ENCODE measurements around the gene LIPA.
"Not testable (repeated sequence)": the region's sequence is repeated elsewhere in the genome, so short reads cannot be mapped to it uniquely, and the experiment has no call there.

The LIPA gene

DNA sequence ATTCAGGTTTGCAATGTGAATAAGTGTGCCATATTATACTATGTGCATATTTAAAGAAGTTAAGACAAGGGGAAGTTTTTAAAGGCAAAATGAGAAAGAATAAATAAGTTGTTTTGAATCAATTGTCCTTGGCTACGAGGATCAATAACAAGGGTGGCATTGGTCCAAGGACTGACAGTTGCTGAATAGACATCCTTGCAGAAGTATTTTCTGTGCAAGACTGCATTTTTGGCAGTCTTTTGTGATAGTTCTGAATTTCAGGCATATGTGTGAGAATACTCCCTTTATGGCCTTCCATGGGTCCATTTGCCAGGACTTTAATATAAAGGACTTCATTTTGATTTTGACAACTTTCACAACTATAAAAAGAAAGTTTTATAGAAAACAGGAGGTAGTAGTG lies 5.4 kb upstream of the LIPA start:
- Histone ChIP-seq H3K4me1 (ENCODE audit: insufficient read depth, low read length, poor library complexity, severe bottlenecking) (peaks cover 4% of the 10 kb centered on the region), H2AFZ (ENCODE audit: low read length) (no peak overlapping the region), H3K4me3 (ENCODE audit: low read length, poor library complexity, severe bottlenecking) (no peak overlapping the region), H4K20me1 (ENCODE audit: insufficient read depth, low read length, poor library complexity, severe bottlenecking) (no peaks in the 10 kb centered on the region), H3K9me3 (ENCODE audit: insufficient read depth, low read depth, low read length) (no peaks in the 10 kb centered on the region; the same call in 1 of the 2 replicates), H3K9ac (ENCODE audit: low read depth, low read length, poor library complexity, severe bottlenecking) (no peak overlapping the region), H3K36me3 (ENCODE audit: insufficient read depth, low read length) (no peaks in the 10 kb centered on the region), H3K27me3 (ENCODE audit: insufficient read depth, low read length, poor library complexity, severe bottlenecking) (no peaks in the 10 kb centered on the region), H3K79me2 (ENCODE audit: insufficient read depth, low read length) (no peaks in the 10 kb centered on the region), H3K4me2 (ENCODE audit: low read depth, low read length, poor library complexity, severe bottlenecking) (no peak overlapping the region), H3K9me2 (replicated peaks; ENCODE audit: low read depth, low read length) (no peaks in the 10 kb centered on the region), H3F3A (ENCODE audit: low read depth) (no peaks in the 10 kb centered on the region)
- no peak for TF ChIP-seq EZH2phosphoT487 (IDR thresholded peaks at IDR 0.05; ENCODE audit: borderline replicate concordance)
- TF ChIP-seq, protein P1, sequence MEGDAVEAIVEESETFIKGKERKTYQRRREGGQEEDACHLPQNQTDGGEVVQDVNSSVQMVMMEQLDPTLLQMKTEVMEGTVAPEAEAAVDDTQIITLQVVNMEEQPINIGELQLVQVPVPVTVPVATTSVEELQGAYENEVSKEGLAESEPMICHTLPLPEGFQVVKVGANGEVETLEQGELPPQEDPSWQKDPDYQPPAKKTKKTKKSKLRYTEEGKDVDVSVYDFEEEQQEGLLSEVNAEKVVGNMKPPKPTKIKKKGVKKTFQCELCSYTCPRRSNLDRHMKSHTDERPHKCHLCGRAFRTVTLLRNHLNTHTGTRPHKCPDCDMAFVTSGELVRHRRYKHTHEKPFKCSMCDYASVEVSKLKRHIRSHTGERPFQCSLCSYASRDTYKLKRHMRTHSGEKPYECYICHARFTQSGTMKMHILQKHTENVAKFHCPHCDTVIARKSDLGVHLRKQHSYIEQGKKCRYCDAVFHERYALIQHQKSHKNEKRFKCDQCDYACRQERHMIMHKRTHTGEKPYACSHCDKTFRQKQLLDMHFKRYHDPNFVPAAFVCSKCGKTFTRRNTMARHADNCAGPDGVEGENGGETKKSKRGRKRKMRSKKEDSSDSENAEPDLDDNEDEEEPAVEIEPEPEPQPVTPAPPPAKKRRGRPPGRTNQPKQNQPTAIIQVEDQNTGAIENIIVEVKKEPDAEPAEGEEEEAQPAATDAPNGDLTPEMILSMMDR (conservative IDR thresholded peaks at IDR 0.05; ENCODE audit: low read length) = no peak

DNA sequence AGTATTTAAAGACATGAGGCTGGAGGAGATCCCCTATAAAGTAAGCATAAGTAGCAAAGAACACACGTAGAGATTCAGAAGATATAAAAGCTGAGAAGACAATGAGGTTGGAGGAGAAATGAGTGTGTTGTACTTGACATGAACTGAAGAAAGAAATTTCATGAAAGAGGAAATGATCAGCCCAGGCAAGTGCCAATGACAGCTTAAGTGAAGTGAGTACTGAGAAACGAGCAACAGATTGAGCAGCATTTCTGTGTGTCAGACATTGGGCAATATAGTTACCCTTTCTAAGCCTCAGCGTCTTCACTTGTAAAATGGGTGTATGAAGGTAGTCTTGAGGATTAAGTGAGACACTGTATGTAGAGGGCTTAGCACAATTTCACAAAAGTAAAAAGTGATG lies 4.8 kb upstream of the LIPA start:
- Histone ChIP-seq H3K4me3 (ENCODE audit: low read length, poor library complexity, severe bottlenecking) (no peak overlapping the region), H4K20me1 (ENCODE audit: insufficient read depth, low read length, poor library complexity, severe bottlenecking) (no peaks in the 10 kb centered on the region), H3K4me2 (ENCODE audit: low read depth, low read length, poor library complexity, severe bottlenecking) (no peak overlapping the region), H3K9me2 (replicated peaks; ENCODE audit: low read depth, low read length) (no peaks in the 10 kb centered on the region), H3K27me3 (ENCODE audit: insufficient read depth, low read length, poor library complexity, severe bottlenecking) (no peaks in the 10 kb centered on the region), H3K9ac (ENCODE audit: low read depth, low read length, poor library complexity, severe bottlenecking) (no peak overlapping the region), H3K79me2 (ENCODE audit: insufficient read depth, low read length) (0 out of 2 replicates have a peak, but pooled peaks cover under 1% of the 10 kb centered on the region), H3K36me3 (ENCODE audit: insufficient read depth, low read length) (no peaks in the 10 kb centered on the region), H3K9me3 (ENCODE audit: insufficient read depth, low read depth, low read length) (no peaks in the 10 kb centered on the region; the same call in 1 of the 2 replicates), H2AFZ (ENCODE audit: low read length) (no peak overlapping the region), H3F3A (ENCODE audit: low read depth) (no peaks in the 10 kb centered on the region), H3K4me1 (ENCODE audit: insufficient read depth, low read length, poor library complexity, severe bottlenecking) (peaks cover 5% of the 10 kb centered on the region)
- TF ChIP-seq EZH2phosphoT487 (IDR thresholded peaks at IDR 0.05; ENCODE audit: borderline replicate concordance) = no peak
- TF ChIP-seq, protein P1 (conservative IDR thresholded peaks at IDR 0.05; ENCODE audit: low read length) = no peak

DNA sequence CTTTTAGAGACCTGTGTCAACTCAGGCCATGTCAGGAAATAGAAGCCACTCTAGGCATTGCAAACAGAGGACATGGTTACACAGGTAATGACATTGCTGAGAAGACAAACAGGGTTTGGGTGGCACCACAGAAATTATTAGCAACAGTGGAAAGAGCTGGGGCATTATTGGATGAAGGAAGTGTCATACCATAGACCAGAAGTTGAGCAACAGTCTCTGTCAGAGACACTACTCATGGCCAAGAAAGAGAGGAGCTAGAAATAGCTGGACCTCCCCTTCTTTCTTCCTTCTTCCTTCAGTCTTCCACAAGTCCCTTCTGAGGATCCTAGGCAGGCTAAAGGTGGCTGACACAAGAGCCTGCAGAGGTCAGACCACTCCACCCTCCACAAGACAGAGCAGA lies 4.2 kb upstream of the LIPA start:
- Histone ChIP-seq H2AFZ (ENCODE audit: low read length) (no peak overlapping the region), H3K9me2 (replicated peaks; ENCODE audit: low read depth, low read length) (no peaks in the 10 kb centered on the region), H3K4me1 (ENCODE audit: insufficient read depth, low read length, poor library complexity, severe bottlenecking) (peaks cover 10% of the 10 kb centered on the region), H3K9me3 (ENCODE audit: insufficient read depth, low read depth, low read length) (no peaks in the 10 kb centered on the region; the same call in 1 of the 2 replicates), H3K4me2 (ENCODE audit: low read depth, low read length, poor library complexity, severe bottlenecking) (no peak overlapping the region), H3K4me3 (ENCODE audit: low read length, poor library complexity, severe bottlenecking) (no peak overlapping the region), H3K9ac (ENCODE audit: low read depth, low read length, poor library complexity, severe bottlenecking) (no peak overlapping the region), H3K36me3 (ENCODE audit: insufficient read depth, low read length) (no peaks in the 10 kb centered on the region), H3K27me3 (ENCODE audit: insufficient read depth, low read length, poor library complexity, severe bottlenecking) (no peaks in the 10 kb centered on the region), H3F3A (ENCODE audit: low read depth) (no peaks in the 10 kb centered on the region), H4K20me1 (ENCODE audit: insufficient read depth, low read length, poor library complexity, severe bottlenecking) (no peaks in the 10 kb centered on the region), H3K79me2 (ENCODE audit: insufficient read depth, low read length) (peaks cover 6% of the 10 kb centered on the region; the same call in 1 of the 2 replicates)
- TF ChIP-seq, protein P1 (conservative IDR thresholded peaks at IDR 0.05; ENCODE audit: low read length) = no peak
- TF ChIP-seq EZH2phosphoT487 (IDR thresholded peaks at IDR 0.05; ENCODE audit: borderline replicate concordance) = no peak

DNA sequence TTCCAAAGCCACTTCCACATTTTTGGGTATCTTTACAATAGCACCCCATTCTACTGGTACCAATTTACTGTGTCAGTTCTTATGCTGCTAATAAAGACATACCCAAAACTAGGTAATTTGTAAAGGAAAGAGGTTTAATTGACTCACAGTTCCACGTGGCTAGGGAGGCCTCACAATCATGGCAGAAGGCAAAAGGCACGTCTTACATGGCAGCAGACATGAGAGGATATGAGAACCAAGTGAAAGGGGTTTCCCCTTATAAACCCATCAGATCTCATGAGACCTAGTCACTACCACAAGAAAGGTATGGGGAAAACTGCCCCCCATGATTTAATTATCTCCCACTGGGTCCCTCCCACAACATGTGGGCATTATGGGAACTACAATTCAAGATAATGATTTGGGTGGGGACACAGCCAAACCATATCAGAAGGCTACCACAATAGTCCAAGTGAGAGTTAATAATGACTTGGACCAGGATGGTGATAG lies 3.6 kb upstream of the LIPA start:
- peaks cover 12% of the 10 kb centered on the region; the same call in 1 of the 2 replicates for H3K79me2 ChIP-seq (ENCODE audit: insufficient read depth, low read length)
- not testable (repeated sequence) for H3F3A ChIP-seq (ENCODE audit: low read depth); H3K9me2 ChIP-seq (replicated peaks; ENCODE audit: low read depth, low read length); H4K20me1 ChIP-seq (ENCODE audit: insufficient read depth, low read length, poor library complexity, severe bottlenecking); H3K9ac ChIP-seq (ENCODE audit: low read depth, low read length, poor library complexity, severe bottlenecking); H3K27me3 ChIP-seq (ENCODE audit: insufficient read depth, low read length, poor library complexity, severe bottlenecking); H3K4me3 ChIP-seq (ENCODE audit: low read length, poor library complexity, severe bottlenecking); H3K9me3 ChIP-seq (ENCODE audit: insufficient read depth, low read depth, low read length); H2AFZ ChIP-seq (ENCODE audit: low read length); H3K4me2 ChIP-seq (ENCODE audit: low read depth, low read length, poor library complexity, severe bottlenecking); H3K36me3 ChIP-seq (ENCODE audit: insufficient read depth, low read length)
- H3K4me1 ChIP-seq (ENCODE audit: insufficient read depth, low read length, poor library complexity, severe bottlenecking) = peaks cover 13% of the 10 kb centered on the region

All from Loucy (cell line).